Liver (tissue), 3 donors: ENCODE measurements around the gene THOC1.

Source experiments
- EGR1 ChIP-seq, 2 donors: IDR thresholded peaks; 2 replicates each; pipeline ENCODE4 v1.6.1; 2016 to 2018; ENCODE audit warnings: antibody characterized with exemption in 2 of 2, low read depth in 2 of 2
- MAX ChIP-seq: IDR thresholded peaks from 2 replicates; pipeline ENCODE4 v1.6.1; 2016; ENCODE audit warnings: antibody characterized with exemption
- RAD21 ChIP-seq, 2 donors: IDR thresholded peaks; 2 replicates each; pipeline ENCODE4 v1.6.1; 2016; ENCODE audit warnings: antibody characterized with exemption in 2 of 2, mild to moderate bottlenecking in 2 of 2
- TAF1 ChIP-seq: conservative IDR thresholded peaks from 2 replicates; pipeline ENCODE4 v1.6.1; 2016; ENCODE audit warnings: antibody characterized with exemption, mild to moderate bottlenecking
- TF ChIP-seq, protein P1 (sequence below): fragments of 150-350 bp; IDR thresholded peaks from 2 replicates; pipeline ENCODE4 v1.5.1; 2017; ENCODE audit warnings: improper control_type of control experiment, low read depth, low read length; ENCODE audit not compliant: missing input control
- donor health status: healthy.
- donor health status: healthy.

GRCh38 chr18:267380-267687, 513 bp downstream of the THOC1 start:
- TF ChIP-seq, protein P1, sequence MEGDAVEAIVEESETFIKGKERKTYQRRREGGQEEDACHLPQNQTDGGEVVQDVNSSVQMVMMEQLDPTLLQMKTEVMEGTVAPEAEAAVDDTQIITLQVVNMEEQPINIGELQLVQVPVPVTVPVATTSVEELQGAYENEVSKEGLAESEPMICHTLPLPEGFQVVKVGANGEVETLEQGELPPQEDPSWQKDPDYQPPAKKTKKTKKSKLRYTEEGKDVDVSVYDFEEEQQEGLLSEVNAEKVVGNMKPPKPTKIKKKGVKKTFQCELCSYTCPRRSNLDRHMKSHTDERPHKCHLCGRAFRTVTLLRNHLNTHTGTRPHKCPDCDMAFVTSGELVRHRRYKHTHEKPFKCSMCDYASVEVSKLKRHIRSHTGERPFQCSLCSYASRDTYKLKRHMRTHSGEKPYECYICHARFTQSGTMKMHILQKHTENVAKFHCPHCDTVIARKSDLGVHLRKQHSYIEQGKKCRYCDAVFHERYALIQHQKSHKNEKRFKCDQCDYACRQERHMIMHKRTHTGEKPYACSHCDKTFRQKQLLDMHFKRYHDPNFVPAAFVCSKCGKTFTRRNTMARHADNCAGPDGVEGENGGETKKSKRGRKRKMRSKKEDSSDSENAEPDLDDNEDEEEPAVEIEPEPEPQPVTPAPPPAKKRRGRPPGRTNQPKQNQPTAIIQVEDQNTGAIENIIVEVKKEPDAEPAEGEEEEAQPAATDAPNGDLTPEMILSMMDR, result no peak
- TF ChIP-seq EGR1 (IDR thresholded peaks at IDR 0.05; ENCODE audit: low read depth in 2 of 2) (no peak), MAX (no peak), RAD21 (IDR thresholded peaks at IDR 0.05) (no peak), TAF1 (no peak)
